Astrocyte of the cerebellum (primary cell): ENCODE data around the gene PRPF8.
"Not testable (repeated sequence)": the region's sequence is repeated elsewhere in the genome, so short reads cannot be mapped to it uniquely, and the experiment has no call there.

Experiments
- DNase-seq: peaks from one replicate; pipeline ENCODE4 v3.0.0-alpha.2; 2011; ENCODE audit warnings: low read depth
- H3K4me3 ChIP-seq: 2 replicates; pipeline ENCODE4 v1.5.1; 2011; ENCODE audit warnings: mild to moderate bottlenecking, low read depth, low read length, moderate library complexity
- CTCF ChIP-seq: IDR thresholded peaks from 2 replicates; pipeline ENCODE4 v1.5.1; 2012; ENCODE audit warnings: low read length, low read depth, moderate library complexity, mild to moderate bottlenecking; ENCODE audit errors: missing control alignments
- in situ Hi-C: cut with HindIII; loops from 2 replicates; pipeline ENCODE4 v1.10.0; 2017; ENCODE audit warnings: low sequenced_read_pairs

Gene PRPF8

DNA sequence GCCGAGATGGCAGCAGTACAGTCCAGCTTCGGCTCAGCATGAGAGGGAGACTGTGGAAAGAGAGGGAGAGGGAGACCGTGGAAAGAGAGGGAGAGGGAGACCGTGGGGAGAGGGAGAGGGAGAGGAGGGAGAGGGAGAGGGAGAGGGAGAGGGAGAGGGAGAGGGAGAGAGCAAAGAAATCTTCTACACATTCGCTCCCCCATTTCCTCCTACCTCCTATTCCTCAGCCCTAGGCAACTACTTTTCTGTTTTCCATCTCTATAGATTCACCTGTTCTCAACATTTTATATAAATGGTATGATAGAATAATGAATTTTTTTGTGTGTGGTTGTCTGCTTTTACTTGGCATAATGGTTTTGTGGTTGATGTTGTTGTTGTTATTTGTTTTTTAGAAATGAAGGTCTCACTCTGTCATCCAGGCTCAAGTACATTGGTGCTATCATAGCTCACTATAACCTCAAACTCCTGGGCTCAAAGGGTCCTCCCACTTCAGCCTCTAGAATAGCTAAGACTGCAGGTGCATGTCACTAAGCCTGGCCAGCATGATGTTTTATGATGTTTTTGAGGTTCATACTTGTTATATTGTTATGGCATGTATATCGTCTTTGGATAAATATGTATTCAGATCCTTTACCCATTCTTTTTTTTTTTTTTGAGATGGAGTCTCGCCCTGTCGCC lies 6.0 kb upstream of the PRPF8 start:
- no peak for TF ChIP-seq CTCF
- in situ Hi-C loops, result no loop called here
- DNase-seq, result no peak
- no peak overlapping the region for H3K4me3 ChIP-seq

GRCh38 chr17:1688405-1688804 lies 3.7 kb upstream of the PRPF8 start:
- H3K4me3 ChIP-seq, in situ Hi-C loops, DNase-seq: not testable (repeated sequence)

- DNase-seq, result no peak
- in situ Hi-C loops, result no loop called here
- H3K4me3 ChIP-seq, result no peak overlapping the region
- no peak for TF ChIP-seq CTCF
These were observed 1.4 kb upstream of the PRPF8 start for GRCh38 chr17:1686086-1686485.

DNA sequence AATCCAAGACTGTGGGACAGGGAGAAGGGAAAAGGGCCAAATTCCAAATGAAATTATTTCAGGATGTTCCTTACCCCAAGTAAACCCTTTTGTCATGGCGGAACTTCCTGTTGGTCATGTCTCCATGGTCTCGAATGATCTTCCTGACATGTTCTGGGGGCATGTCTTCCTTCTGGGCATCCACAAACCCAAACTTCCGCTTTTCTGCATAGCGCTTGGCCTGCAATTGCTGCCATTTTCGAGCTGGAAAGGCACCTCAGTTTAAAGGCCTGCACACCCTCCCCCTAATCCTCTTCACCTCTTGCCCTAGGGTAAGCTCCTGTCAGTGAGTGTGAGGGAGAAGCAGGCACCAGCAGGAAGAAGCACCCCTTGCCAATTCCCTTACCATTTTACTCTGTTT lies 1.2 kb downstream of the PRPF8 start:
- in situ Hi-C loops, result no loop called here
- DNase-seq, result no peak
- peak overlapping the region; percentile 87 for H3K4me3 ChIP-seq
- TF ChIP-seq CTCF, result no peak

GRCh38 chr17:1676401-1676800 lies 8.3 kb downstream of the PRPF8 start:
- no peak for TF ChIP-seq CTCF
- H3K4me3 ChIP-seq, result no peak overlapping the region
- DNase-seq, result no peak
- in situ Hi-C loops, result no loop called here

- TF ChIP-seq CTCF, result no peak
- in situ Hi-C loops, result no loop called here
- no peak for DNase-seq
- no peak overlapping the region for H3K4me3 ChIP-seq
These were observed 11.5 kb downstream of the PRPF8 start for GRCh38 chr17:1673041-1673785.

DNA sequence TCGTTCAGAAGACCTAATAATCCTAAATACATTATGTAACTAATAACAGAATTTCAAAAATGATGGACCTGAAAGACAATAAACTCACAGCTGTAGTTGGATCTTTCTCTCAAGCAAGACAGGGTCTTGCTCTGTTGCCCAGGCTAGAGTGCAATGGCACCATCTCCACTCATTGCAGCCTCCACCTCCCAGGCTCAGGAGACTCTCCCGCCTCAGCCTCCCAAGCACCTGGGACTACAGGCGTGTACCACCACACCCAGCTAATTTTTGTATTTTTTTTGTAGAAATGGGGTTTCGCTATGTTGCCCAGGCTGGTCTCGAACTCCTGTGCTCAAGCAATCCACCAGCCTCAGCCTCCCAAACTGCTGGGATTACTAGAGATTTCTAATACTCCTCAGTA lies 20.7 kb downstream of the PRPF8 start:
- not testable (repeated sequence) for DNase-seq

More for the DNA sequence above, 20.7 kb downstream of the PRPF8 start:
- in situ Hi-C loops, H3K4me3 ChIP-seq: not testable (repeated sequence)
